Measurements from ENCODE around the gene TMCO6.

DNA sequence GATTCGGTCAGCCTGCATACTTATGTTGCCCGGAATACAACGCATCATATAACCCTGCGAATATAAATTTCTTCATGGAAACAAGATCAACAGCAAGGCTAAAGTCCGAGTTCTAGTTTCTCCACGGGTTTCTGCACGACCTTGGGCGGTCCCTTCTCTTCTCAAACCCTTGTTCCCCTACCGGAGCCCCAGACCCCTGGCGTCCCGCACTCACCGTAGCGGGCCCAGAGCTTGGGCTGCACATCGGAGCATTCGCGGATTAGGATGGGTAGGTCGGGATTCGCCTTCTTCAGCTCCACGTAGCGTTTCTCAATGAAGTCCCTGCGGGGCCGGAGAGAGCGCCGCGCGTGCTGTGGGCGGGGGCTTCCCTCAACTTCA, 7.8 kb downstream of the TMCO6 start:
- TF ChIP-seq EP300 (IDR thresholded peaks at IDR 0.05) (no peak), POLR2AphosphoS5 (IDR thresholded peaks at IDR 0.05) (no peak), POLR2A (IDR thresholded peaks at IDR 0.05) (no peak)
- TF ChIP-seq, protein P1, sequence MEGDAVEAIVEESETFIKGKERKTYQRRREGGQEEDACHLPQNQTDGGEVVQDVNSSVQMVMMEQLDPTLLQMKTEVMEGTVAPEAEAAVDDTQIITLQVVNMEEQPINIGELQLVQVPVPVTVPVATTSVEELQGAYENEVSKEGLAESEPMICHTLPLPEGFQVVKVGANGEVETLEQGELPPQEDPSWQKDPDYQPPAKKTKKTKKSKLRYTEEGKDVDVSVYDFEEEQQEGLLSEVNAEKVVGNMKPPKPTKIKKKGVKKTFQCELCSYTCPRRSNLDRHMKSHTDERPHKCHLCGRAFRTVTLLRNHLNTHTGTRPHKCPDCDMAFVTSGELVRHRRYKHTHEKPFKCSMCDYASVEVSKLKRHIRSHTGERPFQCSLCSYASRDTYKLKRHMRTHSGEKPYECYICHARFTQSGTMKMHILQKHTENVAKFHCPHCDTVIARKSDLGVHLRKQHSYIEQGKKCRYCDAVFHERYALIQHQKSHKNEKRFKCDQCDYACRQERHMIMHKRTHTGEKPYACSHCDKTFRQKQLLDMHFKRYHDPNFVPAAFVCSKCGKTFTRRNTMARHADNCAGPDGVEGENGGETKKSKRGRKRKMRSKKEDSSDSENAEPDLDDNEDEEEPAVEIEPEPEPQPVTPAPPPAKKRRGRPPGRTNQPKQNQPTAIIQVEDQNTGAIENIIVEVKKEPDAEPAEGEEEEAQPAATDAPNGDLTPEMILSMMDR (IDR thresholded peaks at IDR 0.05) = no peak

Data from suprapubic skin (tissue), 4 donors.